GM23338 (cell line): ENCODE data around the gene SLC16A12.
A peak's percentile ranks its signal among the peaks of the same experiment; 100 is the strongest.

ENCODE experiments used
- CREB1 ChIP-seq: fragments of 250-450 bp; sonication (Bioruptor Pico); IDR thresholded peaks from 2 replicates; pipeline ENCODE4 v1.5.0; 2020; ENCODE audit warnings: low read depth, mild to moderate bottlenecking, moderate library complexity
- TF ChIP-seq, protein P1 (sequence below), 2 experiments: fragments of 200-600 bp in 1 of 2; sonication (generic) in 1 of 2; conservative IDR thresholded peaks; 2 replicates each; pipeline versions ENCODE4 v1.5.1 to v1.6.1; 2016 to 2017; ENCODE audit warnings: antibody characterized with exemption in 2 of 2, low read depth in 2 of 2, mild to moderate bottlenecking in 2 of 2, moderate library complexity in 1 of 2

GRCh38 chr10:89478085-89478738 is 57.2 kb downstream of the SLC16A12 start:
- no peak for TF ChIP-seq CREB1
- TF ChIP-seq, protein P1, sequence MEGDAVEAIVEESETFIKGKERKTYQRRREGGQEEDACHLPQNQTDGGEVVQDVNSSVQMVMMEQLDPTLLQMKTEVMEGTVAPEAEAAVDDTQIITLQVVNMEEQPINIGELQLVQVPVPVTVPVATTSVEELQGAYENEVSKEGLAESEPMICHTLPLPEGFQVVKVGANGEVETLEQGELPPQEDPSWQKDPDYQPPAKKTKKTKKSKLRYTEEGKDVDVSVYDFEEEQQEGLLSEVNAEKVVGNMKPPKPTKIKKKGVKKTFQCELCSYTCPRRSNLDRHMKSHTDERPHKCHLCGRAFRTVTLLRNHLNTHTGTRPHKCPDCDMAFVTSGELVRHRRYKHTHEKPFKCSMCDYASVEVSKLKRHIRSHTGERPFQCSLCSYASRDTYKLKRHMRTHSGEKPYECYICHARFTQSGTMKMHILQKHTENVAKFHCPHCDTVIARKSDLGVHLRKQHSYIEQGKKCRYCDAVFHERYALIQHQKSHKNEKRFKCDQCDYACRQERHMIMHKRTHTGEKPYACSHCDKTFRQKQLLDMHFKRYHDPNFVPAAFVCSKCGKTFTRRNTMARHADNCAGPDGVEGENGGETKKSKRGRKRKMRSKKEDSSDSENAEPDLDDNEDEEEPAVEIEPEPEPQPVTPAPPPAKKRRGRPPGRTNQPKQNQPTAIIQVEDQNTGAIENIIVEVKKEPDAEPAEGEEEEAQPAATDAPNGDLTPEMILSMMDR (conservative IDR thresholded peaks at IDR 0.05; ENCODE audit: low read depth in 2 of 2) = peak; percentile 11 to 33; a peak in 2 of 4 replicates
